Endothelial cell of umbilical vein (primary cell): ENCODE measurements around the gene DGAT2L6. TPM values are rescaled to one million over a fixed set of nuclear protein-coding genes. Genes with fewer than 3 reads are reported as not detected.

Experiments used
- BruUV-seq: library from RNA; stranded (reverse); fragments of 400-500 nt; replicated peaks from 2 replicates; lab custom pipeline; 2021; lab: Mats Ljungman, UMichigan
- CTCF ChIA-PET: fragments of 300-600, 350-600 bp; sonication (Branson Sonifier 250); formaldehyde crosslinking; loops from one replicate; lab custom pipeline; 2021; ENCODE audit warnings: antibody characterized with exemption, inconsistent platforms; lab: Charles Lee
- POLR2A ChIA-PET: fragments of 300-600, 350-600 bp; sonication (Branson Sonifier 250); formaldehyde crosslinking; loops from one replicate; lab custom pipeline; 2021; ENCODE audit warnings: antibody characterized with exemption, inconsistent platforms; lab: Charles Lee
- DNase-seq: peaks from one replicate; pipeline ENCODE4 v3.0.0-alpha.2; 2011; ENCODE audit warnings: low read depth, low spot score
- FAIRE-seq: peaks from 2 replicates; lab custom pipeline; 2011; peaks lifted over from hg19 to GRCh38; lab: Jason Lieb, UNC
- H2AFZ ChIP-seq: 2 replicates; pipeline ENCODE4 v1.6.0; 2012; ENCODE audit warnings: low read depth, low read length, control low read depth, inconsistent platforms
- H3K27ac ChIP-seq: 2 replicates; pipeline ENCODE4 v1.5.1; 2011; ENCODE audit warnings: low read depth, mild to moderate bottlenecking, control low read depth, low read length, moderate library complexity; ENCODE audit not compliant: insufficient read depth
- H3K27me3 ChIP-seq, 2 experiments: 2 replicates each; pipeline versions ENCODE4 v1.6.0 to v1.6.1; 2011; ENCODE audit warnings: low read length in 2 of 2, mixed read lengths in 1 of 2; ENCODE audit not compliant: control insufficient read depth in 2 of 2, insufficient read depth in 2 of 2
- H3K36me3 ChIP-seq, 2 experiments: 2 replicates in 1 of 2; 3 replicates in 1 of 2; pipeline ENCODE4 v1.5.1; 2011; ENCODE audit warnings: low read length in 2 of 2, mild to moderate bottlenecking in 1 of 2, moderate library complexity in 1 of 2; ENCODE audit not compliant: control insufficient read depth in 2 of 2, insufficient read depth in 2 of 2; ENCODE audit errors: extremely low read depth in 1 of 2
- H3K4me1 ChIP-seq: 3 replicates; pipeline ENCODE4 v1.5.1; 2011; ENCODE audit warnings: mild to moderate bottlenecking, low read length; ENCODE audit not compliant: control insufficient read depth, insufficient read depth; ENCODE audit errors: extremely low read depth
- H3K4me2 ChIP-seq: 2 replicates; pipeline ENCODE4 v1.6.1; 2011; ENCODE audit warnings: low read length, control low read depth, mixed read lengths; ENCODE audit not compliant: insufficient read depth
- H3K4me3 ChIP-seq, 3 experiments: fragments of 200-600 bp in 1 of 3; sonication (generic), shearing (Covaris generic) in 1 of 3; replicated peaks in 1 of 3; 2 replicates each; pipeline ENCODE4 v1.5.1; 2011 to 2016; ENCODE audit warnings: control low read depth in 3 of 3, low read length in 3 of 3, mild to moderate bottlenecking in 2 of 3, inconsistent platforms in 1 of 3, low read depth in 1 of 3, moderate library complexity in 1 of 3; ENCODE audit not compliant: insufficient read depth in 1 of 3
- H3K79me2 ChIP-seq: 2 replicates; pipeline ENCODE4 v1.6.0; 2012; ENCODE audit warnings: low read length, inconsistent platforms; ENCODE audit not compliant: control insufficient read depth, insufficient read depth
- H3K9ac ChIP-seq: replicated peaks from 2 replicates; pipeline ENCODE3; 2011; ENCODE audit warnings: low read length, control low read depth; ENCODE audit not compliant: insufficient read depth; ENCODE audit errors: extremely low read depth
- H3K9me1 ChIP-seq: replicated peaks from 3 replicates; pipeline ENCODE4 v1.6.0; 2011; ENCODE audit warnings: mild to moderate bottlenecking, low read length; ENCODE audit not compliant: control insufficient read depth, insufficient read depth; ENCODE audit errors: extremely low read depth
- H3K9me3 ChIP-seq: replicated peaks from 2 replicates; pipeline ENCODE4 v1.5.1; 2012; ENCODE audit warnings: low read length, inconsistent platforms; ENCODE audit not compliant: control insufficient read depth, insufficient read depth
- H4K20me1 ChIP-seq: replicated peaks from 2 replicates; pipeline ENCODE3; 2011; ENCODE audit warnings: mild to moderate bottlenecking, low read length; ENCODE audit not compliant: control insufficient read depth, insufficient read depth; ENCODE audit errors: extremely low read depth
- EZH2 ChIP-seq: IDR thresholded peaks from 2 replicates; pipeline ENCODE4 v1.6.1; 2012; ENCODE audit warnings: borderline replicate concordance, low read depth, mild to moderate bottlenecking, moderate library complexity, low read length, inconsistent platforms; ENCODE audit not compliant: severe bottlenecking
- FOS ChIP-seq: IDR thresholded peaks from 2 replicates; pipeline ENCODE4 v1.6.1; 2011; ENCODE audit warnings: mild to moderate bottlenecking, low read length, moderate library complexity, borderline replicate concordance; ENCODE audit not compliant: insufficient read depth
- GATA2 ChIP-seq: IDR thresholded peaks from 2 replicates; pipeline ENCODE4 v1.7.0; 2011; ENCODE audit warnings: low read depth, mild to moderate bottlenecking, moderate library complexity, mixed read lengths, low read length; ENCODE audit not compliant: insufficient read length, insufficient read depth
- JUN ChIP-seq: IDR thresholded peaks from 2 replicates; pipeline ENCODE4 v1.6.1; 2011; ENCODE audit warnings: borderline replicate concordance, low read depth; ENCODE audit not compliant: insufficient read length, insufficient read depth
- MYC ChIP-seq: IDR thresholded peaks from one replicate; pipeline ENCODE4 v1.6.1; 2011; ENCODE audit warnings: mild to moderate bottlenecking, low read depth, low read length
- POLR2A ChIP-seq: IDR thresholded peaks from 2 replicates; pipeline ENCODE4 v1.6.1; 2012; ENCODE audit warnings: low read depth, mild to moderate bottlenecking, control low read depth, low read length
- POLR2AphosphoS5 ChIP-seq: IDR thresholded peaks from 2 replicates; pipeline ENCODE4 v1.6.1; 2012; ENCODE audit warnings: low read depth, mild to moderate bottlenecking, control low read depth, low read length, moderate library complexity; ENCODE audit not compliant: insufficient read depth
- dilution Hi-C: fragments of 300-500 bp; cut with MboI; formaldehyde crosslinking; loops from one replicate; pipeline ENCODE4 v1.15.0; 2019; ENCODE audit warnings: low sequenced_read_pairs; ENCODE audit not compliant: extremely low pct_ligation_motif_present
- intact Hi-C: fragments of 100-400 bp; cut with micrococcal nuclease; formaldehyde crosslinking; loops from one replicate; pipeline ENCODE4 v1.10.0; 2022
- polyA plus RNA-seq, 4 experiments: library from polyadenylated mRNA; depleted of rRNA in 3 of 4; stranded (reverse) in 3 of 4; unstranded in 1 of 4; fragments of >200 nt; gene quantifications; 2 replicates each; pipeline versions ENCODE4 v1.2.1 to v1.2.3, GENCODE V29; 2011 to 2012; ENCODE audit warnings: missing spikeins in 1 of 4
- total RNA-seq: library from RNA; stranded (reverse); gene quantifications from 2 replicates; pipeline ENCODE4 v1.2.3, GENCODE V29; 2021
- TF ChIP-seq, protein P1 (sequence below), 2 donors: IDR thresholded peaks; 1 replicate in 1 of 2; 2 replicates in 1 of 2; pipeline ENCODE4 v1.5.1; 2011; ENCODE audit warnings: low read length in 2 of 2, mild to moderate bottlenecking in 2 of 2, moderate library complexity in 2 of 2, control low read depth in 1 of 2, inconsistent platforms in 1 of 2, low read depth in 1 of 2; ENCODE audit not compliant: insufficient read depth in 1 of 2; ENCODE audit errors: extremely low read depth in 1 of 2
- TF ChIP-seq, protein P2 (sequence below): IDR thresholded peaks from 2 replicates; pipeline ENCODE4 v1.6.1; 2011; ENCODE audit not compliant: insufficient read depth, insufficient read length

The DGAT2L6 gene
- total and polyA plus RNA-seq, 2 donors (not counting 3 experiments of a cell fraction or from before 2014, with no cell fraction given) = not detected

DNA sequence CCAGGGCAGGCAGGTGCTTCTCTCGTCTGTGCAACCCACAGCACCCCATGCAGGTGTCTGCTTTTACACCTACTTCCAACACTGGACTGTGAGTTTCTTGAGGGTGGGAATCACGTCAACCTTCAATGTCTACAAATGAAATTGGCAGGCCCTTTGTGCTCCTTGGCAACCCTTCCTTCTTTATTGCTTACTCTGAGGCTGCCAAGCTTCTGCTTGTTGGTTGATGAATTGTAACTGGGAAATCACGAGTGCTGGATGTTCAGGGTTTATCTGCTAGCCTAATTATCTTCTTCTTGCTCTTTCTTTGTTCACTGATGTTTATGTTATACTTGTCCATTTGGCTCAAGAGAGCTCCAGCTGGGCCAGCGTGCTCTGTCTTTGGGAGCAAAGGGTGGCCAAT, 2.5 kb upstream of the DGAT2L6 start:
- peak; percentile 63 for FAIRE-seq

More for the DNA sequence above, 2.5 kb upstream of the DGAT2L6 start:
- ChIA-PET CTCF (interaction anchor here (0.8 to 2.0 kb wide), 4 partner anchors 9 to 49 kb away, joined by 3 to 7 read pairs (median 4); partner anchors contain the start of gene IGBP1), POLR2A (no interaction called here)
- Histone ChIP-seq H3K36me3 (no peaks in the 10 kb centered on the region), H3K27ac (peak overlapping the region; percentile 41), H3K27me3 (no peaks in the 10 kb centered on the region), H3K9me1 (no peaks in the 10 kb centered on the region), H3K4me1 (peaks cover 5% of the 10 kb centered on the region), H3K4me3 (no peak overlapping the region), H4K20me1 (no peaks in the 10 kb centered on the region), H3K9me3 (no peaks in the 10 kb centered on the region), H3K79me2 (no peaks in the 10 kb centered on the region), H3K4me2 (no peak overlapping the region), H2AFZ (peak overlapping the region; percentile 35), H3K9ac (no peak overlapping the region)
- TSS peak; percentile 96 for BruUV-seq
- dilution Hi-C loops (no loop called here), intact Hi-C loops (no loop called here)
- TF ChIP-seq FOS = no peak
- no peak for TF ChIP-seq MYC
- TF ChIP-seq, protein P1, sequence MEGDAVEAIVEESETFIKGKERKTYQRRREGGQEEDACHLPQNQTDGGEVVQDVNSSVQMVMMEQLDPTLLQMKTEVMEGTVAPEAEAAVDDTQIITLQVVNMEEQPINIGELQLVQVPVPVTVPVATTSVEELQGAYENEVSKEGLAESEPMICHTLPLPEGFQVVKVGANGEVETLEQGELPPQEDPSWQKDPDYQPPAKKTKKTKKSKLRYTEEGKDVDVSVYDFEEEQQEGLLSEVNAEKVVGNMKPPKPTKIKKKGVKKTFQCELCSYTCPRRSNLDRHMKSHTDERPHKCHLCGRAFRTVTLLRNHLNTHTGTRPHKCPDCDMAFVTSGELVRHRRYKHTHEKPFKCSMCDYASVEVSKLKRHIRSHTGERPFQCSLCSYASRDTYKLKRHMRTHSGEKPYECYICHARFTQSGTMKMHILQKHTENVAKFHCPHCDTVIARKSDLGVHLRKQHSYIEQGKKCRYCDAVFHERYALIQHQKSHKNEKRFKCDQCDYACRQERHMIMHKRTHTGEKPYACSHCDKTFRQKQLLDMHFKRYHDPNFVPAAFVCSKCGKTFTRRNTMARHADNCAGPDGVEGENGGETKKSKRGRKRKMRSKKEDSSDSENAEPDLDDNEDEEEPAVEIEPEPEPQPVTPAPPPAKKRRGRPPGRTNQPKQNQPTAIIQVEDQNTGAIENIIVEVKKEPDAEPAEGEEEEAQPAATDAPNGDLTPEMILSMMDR (IDR thresholded peaks at IDR 0.05; ENCODE audit: extremely low read depth in 1 of 2, insufficient read depth in 1 of 2, low read depth in 1 of 2, low read length in 2 of 2) = no peak
- TF ChIP-seq GATA2 = no peak
- no peak for TF ChIP-seq POLR2AphosphoS5
- TF ChIP-seq POLR2A = no peak
- no peak for TF ChIP-seq JUN
- TF ChIP-seq, protein P2, sequence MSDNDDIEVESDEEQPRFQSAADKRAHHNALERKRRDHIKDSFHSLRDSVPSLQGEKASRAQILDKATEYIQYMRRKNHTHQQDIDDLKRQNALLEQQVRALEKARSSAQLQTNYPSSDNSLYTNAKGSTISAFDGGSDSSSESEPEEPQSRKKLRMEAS = no peak
- TF ChIP-seq EZH2 = no peak
- peak; percentile 19 for DNase-seq
